Psoas muscle (tissue), 8 donors: ENCODE data around the gene LMF1. TPM values are rescaled to one million over a fixed set of nuclear protein-coding genes. Genes with fewer than 3 reads are reported as not detected.

Experiments
- ATAC-seq, 4 donors: fragments of 200-7000 bp; cut with Tn5 transposase; one replicate each; pipeline ENCODE4 v1.9.1; 2020; ENCODE audit warnings: moderate library complexity in 3 of 4, mild to moderate bottlenecking in 2 of 4
- DNase-seq, 2 donors: peaks; one replicate each; pipeline ENCODE4 v3.0.0-alpha.2; 2020
- H3K27ac ChIP-seq: fragments of 200-600 bp; one replicate; pipeline ENCODE4 v1.8.0; 2022
- H3K27me3 ChIP-seq, 3 donors: fragments of 200-600 bp in 1 of 3; one replicate each; pipeline versions ENCODE4 v1.6.1 to v1.8.0; 2013 to 2022; ENCODE audit warnings: low read length in 2 of 3, mild to moderate bottlenecking in 2 of 3, moderate library complexity in 1 of 3; ENCODE audit not compliant: insufficient read depth in 3 of 3
- H3K36me3 ChIP-seq, 2 donors: fragments of 200-600 bp in 1 of 2; one replicate each; pipeline versions ENCODE4 v1.6.1 to v1.8.0; 2013 to 2022; ENCODE audit warnings: low read depth in 1 of 2, mild to moderate bottlenecking in 1 of 2, moderate library complexity in 1 of 2; ENCODE audit not compliant: insufficient read depth in 1 of 2
- H3K4me1 ChIP-seq: fragments of 200-600 bp; one replicate; pipeline ENCODE4 v1.8.0; 2022
- H3K4me3 ChIP-seq: fragments of 200-600 bp; one replicate; pipeline ENCODE4 v1.8.0; 2022; ENCODE audit warnings: mild to moderate bottlenecking
- H3K9me3 ChIP-seq: fragments of 200-600 bp; one replicate; pipeline ENCODE4 v1.8.0; 2022
- WGBS, 3 donors: extraction: QIAGEN DNeasy Blood & Tissue Kit; methylation state at CpG; one replicate each; pipeline versions ENCODE4 v1.1.6 to v1.1.7; 2013; 5-methylcytosine and 5-hydroxymethylcytosine counted together
- intact Hi-C, 2 donors: fragments of 100-400 bp; cut with DNase I; formaldehyde crosslinking; loops; one replicate each; pipeline versions ENCODE4 v1.11.0 to v1.14.2; 2022
- polyA plus RNA-seq, 3 donors: library from polyadenylated mRNA; stranded (reverse); fragments of 200-250 nt; gene quantifications; one replicate each; pipeline ENCODE4 v1.2.3, GENCODE V29; 2013
- total RNA-seq, 4 donors: library from RNA; stranded (reverse); fragmentation: NEBNext Ultra II Directional in 2 of 4; extraction: Animal tissue kit (Norgen Biotek cat#: 25700) in 2 of 4; gene quantifications; one replicate each; pipeline versions ENCODE4 v1.2.1 to v1.2.4, GENCODE V29; 2021 to 2023
- TF ChIP-seq, protein P1 (sequence below): fragments of 200-600 bp; IDR thresholded peaks from one replicate; pipeline ENCODE4 v1.8.0; 2022; ENCODE audit warnings: antibody characterized with exemption
- donor health status: healthy with polysubstance abuse.
- donor health status: DM: no; HTN: no; CAD: no; lungs with moderate emphysema.
- donor health status: Bipolar disorder and iron deficiency.
- donor health status: healthy.
- donor health status: DM: yes; HTN: yes; CAD: no.
- donor health status: DM: no; HTN: no; CAD: no.
- donor health status: DM: no; HTN: no; CAD: no.
- donor health status: DM: yes; HTN: yes; CAD: no.

LMF1 gene
- total and polyA plus RNA-seq, 7 donors: 1.9 to 9.0 (median 4.0) TPM

DNA sequence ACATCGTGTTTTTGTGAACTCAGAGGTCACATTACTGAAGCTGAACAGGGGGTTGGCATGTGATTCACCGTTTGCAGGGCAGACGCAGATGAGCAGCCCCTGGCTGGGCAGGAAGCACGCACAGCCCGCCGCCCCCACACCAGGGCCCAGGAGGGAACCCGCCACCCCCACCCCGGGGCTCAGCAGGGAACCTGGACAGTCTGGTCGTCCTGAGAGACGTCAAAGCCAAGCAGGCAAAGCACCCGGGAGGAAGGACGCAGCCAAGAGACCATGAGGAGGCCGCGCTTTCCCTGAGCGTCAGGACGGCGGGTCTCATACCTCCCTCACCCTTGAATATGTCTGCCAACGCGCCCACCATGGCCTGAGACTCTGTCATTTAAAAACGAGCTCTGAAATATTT is 60.6 kb downstream of the LMF1 start:
- intact Hi-C loops: loop anchor here in 1 of 2 donors (10.0 kb wide), 1 partner anchor 125 kb away; no protein-coding TSS in a partner anchor
- H3K36me3 ChIP-seq: peaks cover 3 to 32% of the 10 kb centered on the region in 2 donors

GRCh38 chr16:909281-910000 is 61.3 kb downstream of the LMF1 start:
- no peak overlapping the region for H3K27ac ChIP-seq
- ATAC-seq (no peak), DNase-seq (peak in 1 of 2 donors; percentile 39)
- H3K27me3 ChIP-seq: no peaks in the 10 kb centered on the region
- WGBS, 3 donors: 94 to 96% (median 96%) methylated on average over 42 to 45 of the region's 45 CpGs
- no peaks in the 10 kb centered on the region for H3K9me3 ChIP-seq
- no peaks in the 10 kb centered on the region for H3K4me1 ChIP-seq
- peaks cover 3 to 32% of the 10 kb centered on the region in 2 donors for H3K36me3 ChIP-seq
- TF ChIP-seq, protein P1, sequence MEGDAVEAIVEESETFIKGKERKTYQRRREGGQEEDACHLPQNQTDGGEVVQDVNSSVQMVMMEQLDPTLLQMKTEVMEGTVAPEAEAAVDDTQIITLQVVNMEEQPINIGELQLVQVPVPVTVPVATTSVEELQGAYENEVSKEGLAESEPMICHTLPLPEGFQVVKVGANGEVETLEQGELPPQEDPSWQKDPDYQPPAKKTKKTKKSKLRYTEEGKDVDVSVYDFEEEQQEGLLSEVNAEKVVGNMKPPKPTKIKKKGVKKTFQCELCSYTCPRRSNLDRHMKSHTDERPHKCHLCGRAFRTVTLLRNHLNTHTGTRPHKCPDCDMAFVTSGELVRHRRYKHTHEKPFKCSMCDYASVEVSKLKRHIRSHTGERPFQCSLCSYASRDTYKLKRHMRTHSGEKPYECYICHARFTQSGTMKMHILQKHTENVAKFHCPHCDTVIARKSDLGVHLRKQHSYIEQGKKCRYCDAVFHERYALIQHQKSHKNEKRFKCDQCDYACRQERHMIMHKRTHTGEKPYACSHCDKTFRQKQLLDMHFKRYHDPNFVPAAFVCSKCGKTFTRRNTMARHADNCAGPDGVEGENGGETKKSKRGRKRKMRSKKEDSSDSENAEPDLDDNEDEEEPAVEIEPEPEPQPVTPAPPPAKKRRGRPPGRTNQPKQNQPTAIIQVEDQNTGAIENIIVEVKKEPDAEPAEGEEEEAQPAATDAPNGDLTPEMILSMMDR: no peak
- no peak overlapping the region for H3K4me3 ChIP-seq
- intact Hi-C loops: no loop called here

More for the DNA sequence above, 60.6 kb downstream of the LMF1 start:
- Histone ChIP-seq H3K4me1 (no peaks in the 10 kb centered on the region), H3K27ac (no peak overlapping the region), H3K4me3 (no peak overlapping the region), H3K27me3 (no peaks in the 10 kb centered on the region), H3K9me3 (no peaks in the 10 kb centered on the region)
- WGBS, 3 donors: 84 to 91% (median 89%) methylated on average over 17 to 20 of the region's 20 CpGs
- ATAC-seq: no peak
- TF ChIP-seq, protein P1: no peak
- DNase-seq: no peak

DNA sequence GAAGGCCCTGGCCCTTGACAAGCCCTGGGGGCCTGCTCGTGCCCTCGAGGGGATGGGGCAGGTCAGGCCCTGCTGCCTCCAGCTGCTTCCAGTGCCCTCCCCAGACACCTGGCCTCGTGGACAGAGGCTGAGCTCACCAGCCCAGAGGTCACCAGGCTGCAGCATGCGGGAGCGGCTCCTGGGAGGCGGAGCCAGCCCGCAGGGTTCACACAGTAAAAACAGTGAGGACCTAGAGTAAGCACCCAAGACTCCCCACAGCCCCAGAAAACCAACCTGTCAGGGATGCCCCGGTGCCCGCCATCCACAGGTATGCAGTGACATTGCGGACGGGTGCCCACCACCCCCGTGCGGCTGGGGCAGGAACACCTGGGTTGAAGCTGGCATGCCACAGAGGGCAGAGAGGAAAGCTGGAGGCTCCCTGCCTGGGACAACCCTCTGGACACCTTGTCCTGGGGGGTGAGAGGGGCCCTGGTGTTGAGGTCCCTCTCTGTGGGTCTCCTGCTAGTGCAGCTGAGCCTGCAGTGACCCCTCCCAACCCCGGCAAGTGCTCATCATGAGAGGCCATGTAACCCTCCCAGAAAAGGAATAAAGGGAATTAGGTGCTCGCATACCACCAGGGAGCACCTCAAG is 62.1 kb downstream of the LMF1 start:
- no peak for ATAC-seq
- DNase-seq: peak in 1 of 2 donors; percentile 30
- intact Hi-C loops: no loop called here

DNA sequence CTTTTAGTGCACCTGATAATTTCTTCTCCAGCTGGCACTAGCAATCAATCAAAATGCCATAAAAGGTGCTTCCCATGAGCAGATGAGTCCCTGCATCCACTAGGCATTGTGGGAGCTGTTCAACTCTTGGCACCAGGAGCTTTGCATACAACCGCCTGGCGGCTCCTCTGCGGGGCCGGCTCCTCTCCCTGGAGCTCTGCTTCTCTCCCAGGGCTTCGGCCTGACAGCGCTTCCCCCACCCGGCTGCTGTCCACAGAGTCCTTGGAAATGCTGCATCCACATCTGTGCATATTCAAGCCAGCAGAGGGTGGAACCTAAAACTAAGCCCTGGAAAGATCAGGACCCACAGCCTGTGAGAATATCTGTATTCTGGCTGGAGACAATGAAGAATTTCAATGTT is 62.9 kb downstream of the LMF1 start:
- intact Hi-C loops: no loop called here
- ATAC-seq (no peak), DNase-seq (peak in 1 of 2 donors; percentile 29)
- H3K27me3 ChIP-seq: no peaks in the 10 kb centered on the region
- H3K27ac ChIP-seq: no peak overlapping the region
- no peak overlapping the region for H3K4me3 ChIP-seq
- TF ChIP-seq, protein P1: no peak
- H3K36me3 ChIP-seq: peaks cover 3 to 32% of the 10 kb centered on the region in 2 donors
- WGBS, 3 donors: 63 to 72% (median 63%) methylated on average over 7 of the region's 7 CpGs
- no peaks in the 10 kb centered on the region for H3K4me1 ChIP-seq
- H3K9me3 ChIP-seq: no peaks in the 10 kb centered on the region

More for the DNA sequence above, 62.1 kb downstream of the LMF1 start:
- WGBS, 3 donors: 82 to 89% (median 84%) methylated on average over 14 to 15 of the region's 15 CpGs
- Histone ChIP-seq H3K36me3 (peaks cover 3 to 32% of the 10 kb centered on the region in 2 donors), H3K27ac (no peak overlapping the region), H3K4me1 (no peaks in the 10 kb centered on the region), H3K27me3 (no peaks in the 10 kb centered on the region), H3K9me3 (no peaks in the 10 kb centered on the region), H3K4me3 (no peak overlapping the region)
- TF ChIP-seq, protein P1: no peak
